Measurements from ENCODE around the gene SORCS2.

The SORCS2 gene

GRCh38 chr4:7273738-7274297 is 81.5 kb downstream of the SORCS2 start:
- no peak for DNase-seq
- Histone ChIP-seq H3K27me3 (no peaks in the 10 kb centered on the region), H3K36me3 (no peaks in the 10 kb centered on the region)

GRCh38 chr4:7275067-7275466 is 82.7 kb downstream of the SORCS2 start:
- Histone ChIP-seq H3K4me3 (ENCODE audit: low read depth, low read length) (no peak overlapping the region), H3K9me3 (no peaks in the 10 kb centered on the region), H3K36me3 (no peaks in the 10 kb centered on the region), H3K4me1 (no peaks in the 10 kb centered on the region), H3K27me3 (no peaks in the 10 kb centered on the region)
- DNase-seq = no peak
- no peak for TF ChIP-seq CTCF (IDR thresholded peaks at IDR 0.05; ENCODE audit: low read depth, low read length)

More at GRCh38 chr4:7273738-7274297, 81.5 kb downstream of the SORCS2 start:
- Histone ChIP-seq H3K4me1 (no peaks in the 10 kb centered on the region), H3K4me3 (ENCODE audit: low read depth, low read length) (no peak overlapping the region), H3K9me3 (no peaks in the 10 kb centered on the region)
- TF ChIP-seq CTCF (IDR thresholded peaks at IDR 0.05; ENCODE audit: low read depth, low read length) = no peak

- H3K4me1 ChIP-seq = no peaks in the 10 kb centered on the region
- no peak overlapping the region for H3K4me3 ChIP-seq (ENCODE audit: low read depth, low read length)
- no peaks in the 10 kb centered on the region for H3K27me3 ChIP-seq
- no peaks in the 10 kb centered on the region for H3K9me3 ChIP-seq
- no peaks in the 10 kb centered on the region for H3K36me3 ChIP-seq
- no peak for TF ChIP-seq CTCF (IDR thresholded peaks at IDR 0.05; ENCODE audit: low read depth, low read length)
- no peak for DNase-seq
Measured at GRCh38 chr4:7275490-7276154, 83.3 kb downstream of the SORCS2 start.

GRCh38 chr4:7276515-7276914 is 84.2 kb downstream of the SORCS2 start:
- Histone ChIP-seq H3K4me1 (peaks cover 3% of the 10 kb centered on the region), H3K9me3 (no peaks in the 10 kb centered on the region), H3K36me3 (no peaks in the 10 kb centered on the region), H3K4me3 (ENCODE audit: low read depth, low read length) (no peak overlapping the region), H3K27me3 (no peaks in the 10 kb centered on the region)
- TF ChIP-seq CTCF (IDR thresholded peaks at IDR 0.05; ENCODE audit: low read depth, low read length) = no peak
- no peak for DNase-seq

GRCh38 chr4:7278071-7278765 is 85.9 kb downstream of the SORCS2 start:
- H3K4me1 ChIP-seq = peaks cover 13% of the 10 kb centered on the region
- H3K36me3 ChIP-seq = no peaks in the 10 kb centered on the region
- no peak for TF ChIP-seq CTCF (IDR thresholded peaks at IDR 0.05; ENCODE audit: low read depth, low read length)
- H3K4me3 ChIP-seq (ENCODE audit: low read depth, low read length) = no peak overlapping the region
- H3K27me3 ChIP-seq = no peaks in the 10 kb centered on the region
- H3K9me3 ChIP-seq = no peaks in the 10 kb centered on the region
- no peak for DNase-seq

- Histone ChIP-seq H3K27me3 (no peaks in the 10 kb centered on the region), H3K4me1 (peaks cover 13% of the 10 kb centered on the region)
Measured at GRCh38 chr4:7278981-7279380, 86.6 kb downstream of the SORCS2 start.

More at GRCh38 chr4:7278981-7279380, 86.6 kb downstream of the SORCS2 start:
- TF ChIP-seq CTCF (IDR thresholded peaks at IDR 0.05; ENCODE audit: low read depth, low read length) = no peak
- Histone ChIP-seq H3K36me3 (no peaks in the 10 kb centered on the region), H3K9me3 (no peaks in the 10 kb centered on the region), H3K4me3 (ENCODE audit: low read depth, low read length) (no peak overlapping the region)
- DNase-seq = no peak

All from BE2C (cell line).